CD4-positive, alpha-beta T cell treated with Interleukin-6 for 4 hours (primary cell): ENCODE data around the gene HDGFL2.

Source experiments
- DNase-seq: peaks from one replicate; pipeline ENCODE4 v3.0.0-alpha.2; 2020; ENCODE audit warnings: mixed read lengths

HDGFL2 gene

GRCh38 chr19:4472174-4472974 lies at the start of gene HDGFL2:
HDGFL2 (plus strand) TSS chr19:4472297; CDS start chr19:4472351, 54 bp downstream.
- no peak for DNase-seq

GRCh38 chr19:4423416-4424126 lies 48.5 kb upstream of the HDGFL2 start:
- DNase-seq, result no peak

- DNase-seq, result no peak
These were observed 46.6 kb upstream of the HDGFL2 start for GRCh38 chr19:4425537-4425936.

GRCh38 chr19:4428326-4428975 lies 43.6 kb upstream of the HDGFL2 start:
- DNase-seq, result no peak

GRCh38 chr19:4429256-4429655 lies 42.8 kb upstream of the HDGFL2 start:
- no peak for DNase-seq

GRCh38 chr19:4429771-4430171 lies 42.3 kb upstream of the HDGFL2 start:
- no peak for DNase-seq

- no peak for DNase-seq
These were observed 41.3 kb upstream of the HDGFL2 start for GRCh38 chr19:4430760-4431159.

GRCh38 chr19:4431296-4431695 lies 40.8 kb upstream of the HDGFL2 start:
- DNase-seq, result no peak

GRCh38 chr19:4431808-4432674 lies 40.1 kb upstream of the HDGFL2 start:
- no peak for DNase-seq

GRCh38 chr19:4432918-4433506 lies 39.1 kb upstream of the HDGFL2 start:
- no peak for DNase-seq

GRCh38 chr19:4434391-4434790 lies 37.7 kb upstream of the HDGFL2 start:
- no peak for DNase-seq

GRCh38 chr19:4436231-4436630 lies 35.9 kb upstream of the HDGFL2 start:
- DNase-seq, result no peak

- no peak for DNase-seq
These were observed 35.0 kb upstream of the HDGFL2 start for GRCh38 chr19:4437103-4437502.

- no peak for DNase-seq
These were observed 32.9 kb upstream of the HDGFL2 start for GRCh38 chr19:4439243-4439642.

GRCh38 chr19:4441994-4442818 lies 29.9 kb upstream of the HDGFL2 start:
- DNase-seq, result no peak

GRCh38 chr19:4442819-4443146 lies 29.3 kb upstream of the HDGFL2 start:
- DNase-seq, result no peak

- no peak for DNase-seq
These were observed 28.9 kb upstream of the HDGFL2 start for GRCh38 chr19:4443188-4443587.

- DNase-seq, result no peak
These were observed 27.9 kb upstream of the HDGFL2 start for GRCh38 chr19:4443966-4444764.

- DNase-seq, result no peak
These were observed 27.0 kb upstream of the HDGFL2 start for GRCh38 chr19:4444765-4445741.
